ENCODE data around the gene PIEZO1. TPM values are rescaled to one million over a fixed set of nuclear protein-coding genes. Genes with fewer than 3 reads are reported as not detected.

The PIEZO1 gene
- total RNA-seq, 1 experiment from 2014 or later: 224 TPM

DNA sequence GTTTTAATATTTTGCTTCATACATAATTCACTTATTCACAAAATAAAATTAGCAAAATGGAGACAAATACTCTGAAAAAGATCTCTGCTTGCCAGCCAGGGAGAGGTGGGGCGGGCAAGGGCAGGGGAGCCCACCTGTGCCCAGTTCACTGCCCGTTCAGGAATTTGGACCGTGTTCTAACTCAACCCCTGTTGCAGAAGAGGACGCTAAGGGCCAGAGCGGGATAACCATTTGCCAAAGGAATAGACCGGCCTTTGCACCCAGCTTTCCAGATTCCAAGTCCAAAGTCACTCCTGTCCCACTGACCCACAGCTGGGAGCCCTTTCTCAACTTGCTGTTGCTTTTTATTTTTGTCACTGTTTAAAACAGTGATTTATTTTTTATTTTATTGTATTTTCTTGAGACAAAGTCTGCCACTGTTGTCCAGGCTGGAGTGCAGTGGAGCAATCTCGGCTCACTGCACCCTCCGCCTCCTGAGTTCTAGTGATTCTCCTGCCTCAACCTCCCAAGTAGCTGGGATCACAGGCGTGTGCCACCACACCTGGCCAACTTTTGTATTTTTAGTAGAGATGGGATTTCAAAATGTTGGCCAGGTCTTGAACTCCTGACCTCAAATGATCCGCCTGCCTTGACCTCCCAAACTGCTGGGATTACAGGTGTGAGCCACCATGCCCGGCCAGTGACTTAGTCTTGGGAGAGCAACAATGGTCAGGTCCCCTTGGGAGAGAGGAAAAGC lies 2.7 kb upstream of the PIEZO1 start:
- no peaks in the 10 kb centered on the region for H3K36me3 ChIP-seq (ENCODE audit: control insufficient read depth in 1 of 2, insufficient read depth in 2 of 2, low read length in 2 of 2)
- ChIA-PET POLR2A (interaction anchor here (0.9 kb wide), 1 partner anchor 13 kb away, joined by 4 read pairs; no protein-coding TSS in a partner anchor), CTCF (interaction anchor here (8.9 kb wide), 1 partner anchor 50 kb away, joined by 59 read pairs; no protein-coding TSS in a partner anchor), RAD21 (ENCODE audit: low non-redundant PET in 1 of 2, low total read pairs in 2 of 2, uncharacterized antibody in 2 of 2, unreplicated experiment in 2 of 2) (no interaction called here)
- H4K20me1 ChIP-seq (ENCODE audit: insufficient read depth): peaks cover 4% of the 10 kb centered on the region; the same call in 1 of the 2 replicates
- peaks cover 22% of the 10 kb centered on the region for H3K79me2 ChIP-seq (ENCODE audit: insufficient read depth, low read length)
- no peak overlapping the region for H3K9ac ChIP-seq (ENCODE audit: low read length)
- ATAC-seq (no peak), DNase-seq (ENCODE audit: low read depth, low spot score) (no peak)
- no peak for TF ChIP-seq EZH2 (IDR thresholded peaks at IDR 0.05)
- no peak for TF ChIP-seq JUND (IDR thresholded peaks at IDR 0.05)
- TF ChIP-seq, protein P1, sequence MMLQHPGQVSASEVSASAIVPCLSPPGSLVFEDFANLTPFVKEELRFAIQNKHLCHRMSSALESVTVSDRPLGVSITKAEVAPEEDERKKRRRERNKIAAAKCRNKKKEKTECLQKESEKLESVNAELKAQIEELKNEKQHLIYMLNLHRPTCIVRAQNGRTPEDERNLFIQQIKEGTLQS (IDR thresholded peaks at IDR 0.05): no peak
- TF ChIP-seq, protein P2, sequence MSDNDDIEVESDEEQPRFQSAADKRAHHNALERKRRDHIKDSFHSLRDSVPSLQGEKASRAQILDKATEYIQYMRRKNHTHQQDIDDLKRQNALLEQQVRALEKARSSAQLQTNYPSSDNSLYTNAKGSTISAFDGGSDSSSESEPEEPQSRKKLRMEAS (IDR thresholded peaks at IDR 0.05): no peak
- no peak overlapping the region for H3K4me2 ChIP-seq (ENCODE audit: low read length)
- H3K9me3 ChIP-seq (ENCODE audit: control insufficient read depth in 1 of 2, insufficient read depth in 1 of 2, low read depth in 1 of 2, low read length in 2 of 2): no peaks in the 10 kb centered on the region
- intact Hi-C loops (cut with micrococcal nuclease): no loop called here
- H3K27ac ChIP-seq (ENCODE audit: low read depth, low read length): no peak overlapping the region
- H3K4me3 ChIP-seq (replicated peaks in 1 of 2; ENCODE audit: low read depth in 1 of 2, low read length in 2 of 2): no peak overlapping the region
- no TSS peak for BruUV-seq (replicated peaks)
- H3K9me2 ChIP-seq (ENCODE audit: insufficient read depth): no peaks in the 10 kb centered on the region
- no peak overlapping the region for H2AFZ ChIP-seq (ENCODE audit: low read depth, low read length, poor library complexity, severe bottlenecking)
- no peaks in the 10 kb centered on the region for H3K27me3 ChIP-seq (ENCODE audit: insufficient read depth, low read length)
- H3K4me1 ChIP-seq (ENCODE audit: control insufficient read depth in 1 of 2, insufficient read depth in 2 of 2, low read length in 2 of 2): peaks cover 12 to 27% of the 10 kb centered on the region in 2 experiments

DNA sequence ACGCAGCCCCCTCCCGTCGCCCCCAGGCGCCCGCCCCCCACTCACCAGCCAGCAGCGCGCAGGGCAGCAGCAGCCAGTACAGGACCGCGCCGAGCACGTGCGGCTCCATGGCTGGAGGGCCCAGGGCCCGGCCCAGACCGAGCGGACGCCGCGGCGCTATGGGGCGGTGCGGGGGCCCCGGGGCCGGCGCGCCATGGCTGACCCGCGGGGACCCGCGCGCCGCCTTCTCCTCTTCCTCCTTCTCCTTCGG lies 239 bp downstream of the PIEZO1 start:
- peak overlapping the region; percentile 92 for H3K4me2 ChIP-seq (ENCODE audit: low read length)
- RAD21 ChIA-PET (ENCODE audit: low non-redundant PET in 1 of 2, low total read pairs in 2 of 2, uncharacterized antibody in 2 of 2, unreplicated experiment in 2 of 2): interaction anchor here (0.7 to 1.0 kb wide), 3 partner anchors 14 to 47 kb away, joined by 3 to 4 read pairs (median 3); no protein-coding TSS in a partner anchor
- H2AFZ ChIP-seq (ENCODE audit: low read depth, low read length, poor library complexity, severe bottlenecking): no peak overlapping the region
- no TSS peak for BruUV-seq (replicated peaks)
- peaks cover 41 to 51% of the 10 kb centered on the region in 2 experiments for H3K4me1 ChIP-seq (ENCODE audit: control insufficient read depth in 1 of 2, insufficient read depth in 2 of 2, low read length in 2 of 2)
- ATAC-seq (peak; percentile 53), DNase-seq (ENCODE audit: low read depth, low spot score) (no peak)
- CTCF ChIA-PET: interaction anchor here (0.9 to 8.9 kb wide), 10 partner anchors 11 to 386 kb away, joined by 3 to 59 read pairs (median 4); partner anchors contain the start of gene CDH15
- H3K36me3 ChIP-seq (ENCODE audit: control insufficient read depth in 1 of 2, insufficient read depth in 2 of 2, low read length in 2 of 2): no peaks in the 10 kb centered on the region; a peak in 1 of 4 replicates
- H4K20me1 ChIP-seq (ENCODE audit: insufficient read depth): peaks cover 11% of the 10 kb centered on the region; the same call in 1 of the 2 replicates
- POLR2A ChIA-PET: interaction anchor here (0.7 to 2.1 kb wide), 10 partner anchors 9 to 48 kb away, joined by 3 to 18 read pairs (median 4); partner anchors contain the start of gene APRT
- H3K27me3 ChIP-seq (ENCODE audit: insufficient read depth, low read length): no peaks in the 10 kb centered on the region
- no peaks in the 10 kb centered on the region for H3K9me2 ChIP-seq (ENCODE audit: insufficient read depth)
- peaks cover 52% of the 10 kb centered on the region for H3K79me2 ChIP-seq (ENCODE audit: insufficient read depth, low read length)
- TF ChIP-seq, protein P3, sequence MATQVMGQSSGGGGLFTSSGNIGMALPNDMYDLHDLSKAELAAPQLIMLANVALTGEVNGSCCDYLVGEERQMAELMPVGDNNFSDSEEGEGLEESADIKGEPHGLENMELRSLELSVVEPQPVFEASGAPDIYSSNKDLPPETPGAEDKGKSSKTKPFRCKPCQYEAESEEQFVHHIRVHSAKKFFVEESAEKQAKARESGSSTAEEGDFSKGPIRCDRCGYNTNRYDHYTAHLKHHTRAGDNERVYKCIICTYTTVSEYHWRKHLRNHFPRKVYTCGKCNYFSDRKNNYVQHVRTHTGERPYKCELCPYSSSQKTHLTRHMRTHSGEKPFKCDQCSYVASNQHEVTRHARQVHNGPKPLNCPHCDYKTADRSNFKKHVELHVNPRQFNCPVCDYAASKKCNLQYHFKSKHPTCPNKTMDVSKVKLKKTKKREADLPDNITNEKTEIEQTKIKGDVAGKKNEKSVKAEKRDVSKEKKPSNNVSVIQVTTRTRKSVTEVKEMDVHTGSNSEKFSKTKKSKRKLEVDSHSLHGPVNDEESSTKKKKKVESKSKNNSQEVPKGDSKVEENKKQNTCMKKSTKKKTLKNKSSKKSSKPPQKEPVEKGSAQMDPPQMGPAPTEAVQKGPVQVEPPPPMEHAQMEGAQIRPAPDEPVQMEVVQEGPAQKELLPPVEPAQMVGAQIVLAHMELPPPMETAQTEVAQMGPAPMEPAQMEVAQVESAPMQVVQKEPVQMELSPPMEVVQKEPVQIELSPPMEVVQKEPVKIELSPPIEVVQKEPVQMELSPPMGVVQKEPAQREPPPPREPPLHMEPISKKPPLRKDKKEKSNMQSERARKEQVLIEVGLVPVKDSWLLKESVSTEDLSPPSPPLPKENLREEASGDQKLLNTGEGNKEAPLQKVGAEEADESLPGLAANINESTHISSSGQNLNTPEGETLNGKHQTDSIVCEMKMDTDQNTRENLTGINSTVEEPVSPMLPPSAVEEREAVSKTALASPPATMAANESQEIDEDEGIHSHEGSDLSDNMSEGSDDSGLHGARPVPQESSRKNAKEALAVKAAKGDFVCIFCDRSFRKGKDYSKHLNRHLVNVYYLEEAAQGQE (IDR thresholded peaks at IDR 0.05; ENCODE audit: low read depth): no peak
- peak; percentile 98 for TF ChIP-seq ZFX (IDR thresholded peaks at IDR 0.05)
- peak overlapping the region; percentile 69 to 82 for H3K4me3 ChIP-seq (replicated peaks in 1 of 2; ENCODE audit: low read depth in 1 of 2, low read length in 2 of 2)
- H3K9ac ChIP-seq (ENCODE audit: low read length): peak overlapping the region; percentile 94
- H3K27ac ChIP-seq (ENCODE audit: low read depth, low read length): peak overlapping the region; percentile 91
- intact Hi-C loops (cut with micrococcal nuclease): loop anchor here (2.0 kb wide), 2 partner anchors 18 to 40 kb away; partner anchors contain the start of gene CDT1
- H3K9me3 ChIP-seq (ENCODE audit: control insufficient read depth in 1 of 2, insufficient read depth in 1 of 2, low read depth in 1 of 2, low read length in 2 of 2): no peaks in the 10 kb centered on the region

Data from HCT116 (cell line).